ENCODE data around the gene MED14.

GRCh38 chrX:40660381-40660780 is 75.0 kb downstream of the MED14 start:
- no peak for TF ChIP-seq CTCF (conservative IDR thresholded peaks at IDR 0.05; ENCODE audit: low read depth, low read length)
- TF ChIP-seq RAD21 (IDR thresholded peaks at IDR 0.05; ENCODE audit: low read length): no peak
- no peak for TF ChIP-seq POLR2A (IDR thresholded peaks at IDR 0.05; ENCODE audit: low read depth, low read length)
- TF ChIP-seq CEBPB (IDR thresholded peaks at IDR 0.05; ENCODE audit: low read depth, low read length): no peak
- no peak for TF ChIP-seq RCOR1 (IDR thresholded peaks at IDR 0.05; ENCODE audit: insufficient replicate concordance, low read length)
- no peak for TF ChIP-seq CHD1 (IDR thresholded peaks at IDR 0.05; ENCODE audit: low read depth, low read length)
- no peak for TF ChIP-seq MXI1 (IDR thresholded peaks at IDR 0.05; ENCODE audit: borderline replicate concordance, low read depth, low read length)
- no peak for TF ChIP-seq MAZ (IDR thresholded peaks at IDR 0.05; ENCODE audit: borderline replicate concordance, low read depth, low read length)

Data from IMR-90 (cell line).